ENCODE measurements around the gene ADAMTSL1. TPM values are rescaled to one million over a fixed set of nuclear protein-coding genes. Genes with fewer than 3 reads are reported as not detected.

The ADAMTSL1 gene
- total RNA-seq, 4 donors from 2014 or later: 13.3 to 39.7 (median 27.2) TPM

DNA sequence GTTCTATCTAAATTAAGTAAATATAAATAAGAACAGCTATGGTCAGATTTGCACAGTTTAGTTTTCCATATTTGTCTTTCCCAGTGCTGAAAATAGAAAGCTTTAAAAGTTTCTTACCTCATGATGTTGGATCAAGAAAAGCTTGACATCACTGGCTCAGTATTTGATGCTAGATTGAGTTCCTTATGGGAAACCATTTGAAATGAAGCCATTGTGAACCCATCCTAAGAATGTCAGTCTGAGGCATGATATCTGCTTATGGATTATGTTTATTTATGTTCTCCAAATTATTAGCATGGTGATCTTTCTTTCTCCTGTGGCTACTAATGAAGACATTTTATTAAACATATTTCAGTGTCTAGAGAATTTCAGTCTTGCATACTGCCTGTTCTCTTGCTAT lies 143.0 kb downstream of the ADAMTSL1 start:
- Histone ChIP-seq H3K36me3 (no peaks in the 10 kb centered on the region), H3K27me3 (no peaks in the 10 kb centered on the region), H3K9me3 (no peaks in the 10 kb centered on the region), H3K4me3 (no peak overlapping the region), H3K27ac (no peak overlapping the region), H3K4me1 (peaks cover 0 to under 1% (median 0%) of the 10 kb centered on the region in 4 donors)
- TF ChIP-seq, protein P1, sequence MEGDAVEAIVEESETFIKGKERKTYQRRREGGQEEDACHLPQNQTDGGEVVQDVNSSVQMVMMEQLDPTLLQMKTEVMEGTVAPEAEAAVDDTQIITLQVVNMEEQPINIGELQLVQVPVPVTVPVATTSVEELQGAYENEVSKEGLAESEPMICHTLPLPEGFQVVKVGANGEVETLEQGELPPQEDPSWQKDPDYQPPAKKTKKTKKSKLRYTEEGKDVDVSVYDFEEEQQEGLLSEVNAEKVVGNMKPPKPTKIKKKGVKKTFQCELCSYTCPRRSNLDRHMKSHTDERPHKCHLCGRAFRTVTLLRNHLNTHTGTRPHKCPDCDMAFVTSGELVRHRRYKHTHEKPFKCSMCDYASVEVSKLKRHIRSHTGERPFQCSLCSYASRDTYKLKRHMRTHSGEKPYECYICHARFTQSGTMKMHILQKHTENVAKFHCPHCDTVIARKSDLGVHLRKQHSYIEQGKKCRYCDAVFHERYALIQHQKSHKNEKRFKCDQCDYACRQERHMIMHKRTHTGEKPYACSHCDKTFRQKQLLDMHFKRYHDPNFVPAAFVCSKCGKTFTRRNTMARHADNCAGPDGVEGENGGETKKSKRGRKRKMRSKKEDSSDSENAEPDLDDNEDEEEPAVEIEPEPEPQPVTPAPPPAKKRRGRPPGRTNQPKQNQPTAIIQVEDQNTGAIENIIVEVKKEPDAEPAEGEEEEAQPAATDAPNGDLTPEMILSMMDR (IDR thresholded peaks at IDR 0.05): no peak
- no peak for TF ChIP-seq POLR2A (IDR thresholded peaks at IDR 0.05)
- no peak for TF ChIP-seq EP300 (IDR thresholded peaks at IDR 0.05; ENCODE audit: low read depth)
- no peak for TF ChIP-seq POLR2AphosphoS5 (IDR thresholded peaks at IDR 0.05)
- intact Hi-C loops (cut with DNase I; ENCODE audit: low total_unique reads) (no loop called here), in situ Hi-C loops (cut with MboI; ENCODE audit: low pct_ligation_motif_present in 1 of 4, low pct_unique_long_range_greater_than_20kb in 1 of 4, low sequenced_read_pairs in 3 of 4) (no loop called here)
- DNase-seq: no peak

DNA sequence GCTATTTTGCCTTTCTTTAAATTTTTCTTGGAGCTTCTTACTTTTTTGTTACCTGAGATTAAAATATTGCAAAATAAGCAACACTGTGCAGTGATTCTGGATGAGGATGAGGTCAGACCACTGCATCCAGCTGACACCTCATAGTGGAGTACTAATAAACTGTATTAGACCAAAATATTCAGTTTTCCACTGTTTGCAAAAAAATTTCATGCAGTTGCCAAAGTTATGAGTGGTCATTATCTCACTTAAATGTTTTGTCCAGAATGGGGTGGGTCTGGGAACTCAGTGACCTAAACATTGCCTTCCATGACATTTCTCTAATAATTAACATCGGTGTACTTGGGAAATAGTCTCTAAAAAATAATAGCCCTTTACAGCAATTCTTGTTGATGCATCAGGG lies 143.8 kb downstream of the ADAMTSL1 start:
- H3K9me3 ChIP-seq: no peaks in the 10 kb centered on the region
- TF ChIP-seq POLR2A (IDR thresholded peaks at IDR 0.05) (no peak), EP300 (IDR thresholded peaks at IDR 0.05; ENCODE audit: low read depth) (no peak), POLR2AphosphoS5 (IDR thresholded peaks at IDR 0.05) (no peak)
- TF ChIP-seq, protein P1 (IDR thresholded peaks at IDR 0.05): no peak
- intact Hi-C loops (cut with DNase I; ENCODE audit: low total_unique reads): no loop called here
- no peak overlapping the region for H3K4me3 ChIP-seq
- no peaks in the 10 kb centered on the region for H3K27me3 ChIP-seq
- no peaks in the 10 kb centered on the region for H3K4me1 ChIP-seq
- DNase-seq: no peak
- H3K27ac ChIP-seq: no peak overlapping the region
- no peaks in the 10 kb centered on the region for H3K36me3 ChIP-seq
- in situ Hi-C loops (cut with MboI; ENCODE audit: low pct_ligation_motif_present in 1 of 4, low pct_unique_long_range_greater_than_20kb in 1 of 4, low sequenced_read_pairs in 3 of 4): no loop called here
- 83 to 89% methylated on average over 1 of the region's 1 CpG for whole genome bisulfite sequencing, 2 donors (ENCODE audit: low coverage in 1 of 2)

DNA sequence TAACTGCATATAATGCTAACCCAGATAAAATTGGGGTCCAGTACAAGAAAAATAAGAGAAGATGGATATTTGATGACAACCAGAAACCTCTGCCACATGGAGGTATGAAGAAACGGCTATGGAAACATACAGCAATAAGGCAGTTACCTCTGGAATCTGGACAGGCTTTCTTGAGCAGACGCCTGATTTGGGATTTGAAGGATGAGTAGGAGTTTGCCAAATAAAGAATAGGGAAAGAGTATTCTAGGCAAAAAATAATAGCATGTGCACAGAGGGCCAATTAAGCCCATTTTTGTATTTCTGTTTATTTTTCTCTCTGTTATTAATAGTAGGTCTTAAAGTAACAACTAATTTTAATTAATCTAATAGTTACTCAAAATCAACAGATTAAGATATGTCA lies 144.9 kb downstream of the ADAMTSL1 start:
- H3K27ac ChIP-seq: no peak overlapping the region
- 83 to 90% methylated on average over 2 of the region's 2 CpGs for WGBS, 2 donors (ENCODE audit: low coverage in 1 of 2)
- H3K27me3 ChIP-seq: no peaks in the 10 kb centered on the region
- H3K36me3 ChIP-seq: no peaks in the 10 kb centered on the region
- in situ Hi-C loops (cut with MboI; ENCODE audit: low pct_ligation_motif_present in 1 of 4, low pct_unique_long_range_greater_than_20kb in 1 of 4, low sequenced_read_pairs in 3 of 4) (no loop called here), intact Hi-C loops (cut with DNase I; ENCODE audit: low total_unique reads) (no loop called here)
- H3K4me3 ChIP-seq: no peak overlapping the region
- H3K4me1 ChIP-seq: no peaks in the 10 kb centered on the region
- no peak for DNase-seq
- H3K9me3 ChIP-seq: no peaks in the 10 kb centered on the region
- TF ChIP-seq POLR2A (IDR thresholded peaks at IDR 0.05) (no peak), EP300 (IDR thresholded peaks at IDR 0.05; ENCODE audit: low read depth) (no peak), POLR2AphosphoS5 (IDR thresholded peaks at IDR 0.05) (no peak)
- TF ChIP-seq, protein P1 (IDR thresholded peaks at IDR 0.05): no peak

DNA sequence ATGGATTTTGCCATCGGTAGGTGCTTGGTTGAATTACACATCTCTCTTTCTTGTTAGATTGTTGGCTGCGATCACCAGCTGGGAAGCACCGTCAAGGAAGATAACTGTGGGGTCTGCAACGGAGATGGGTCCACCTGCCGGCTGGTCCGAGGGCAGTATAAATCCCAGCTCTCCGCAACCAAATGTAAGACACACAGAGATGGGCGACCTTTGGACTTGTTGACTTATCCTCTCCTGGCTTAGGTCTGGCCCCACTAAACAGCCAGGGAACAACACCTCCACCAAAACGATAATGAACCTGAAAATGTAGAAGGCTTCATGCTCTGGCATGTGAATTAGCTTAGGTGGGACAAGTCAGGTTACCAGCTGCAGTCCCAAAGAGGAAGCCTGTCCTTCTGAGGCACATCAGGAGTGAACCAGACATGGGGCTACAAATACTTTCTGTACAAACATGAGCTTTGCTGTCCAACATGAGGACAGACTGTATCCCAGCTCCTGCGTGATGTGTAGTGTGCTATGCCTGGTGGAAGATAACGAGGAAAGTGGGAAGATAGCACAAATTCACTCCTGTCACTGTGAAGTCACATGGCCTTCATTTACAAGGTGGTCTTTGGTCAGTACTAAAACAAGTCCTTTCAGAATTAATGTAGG lies 148.4 kb downstream of the ADAMTSL1 start:
- no peak for DNase-seq
- Histone ChIP-seq H3K27me3 (no peaks in the 10 kb centered on the region), H3K36me3 (no peaks in the 10 kb centered on the region), H3K27ac (no peak overlapping the region), H3K4me1 (no peaks in the 10 kb centered on the region), H3K4me3 (no peak overlapping the region), H3K9me3 (no peaks in the 10 kb centered on the region)
- in situ Hi-C loops (cut with MboI; ENCODE audit: low pct_ligation_motif_present in 1 of 4, low pct_unique_long_range_greater_than_20kb in 1 of 4, low sequenced_read_pairs in 3 of 4) (no loop called here), intact Hi-C loops (cut with DNase I; ENCODE audit: low total_unique reads) (no loop called here)
- TF ChIP-seq POLR2AphosphoS5 (IDR thresholded peaks at IDR 0.05): no peak
- no peak for TF ChIP-seq EP300 (IDR thresholded peaks at IDR 0.05; ENCODE audit: low read depth)
- no peak for TF ChIP-seq POLR2A (IDR thresholded peaks at IDR 0.05)
- TF ChIP-seq, protein P1 (IDR thresholded peaks at IDR 0.05): no peak
- WGBS, 2 donors (ENCODE audit: low coverage in 1 of 2): 74 to 83% methylated on average over 3 to 11 of the region's 11 CpGs

All from transverse colon (tissue), 4 donors.